ELF-1 (cell line): ENCODE results near the gene IGSF1.

Experiments used
- DNase-seq: peaks from one replicate; pipeline ENCODE4 v3.0.0-alpha.2; 2016; ENCODE audit warnings: low read depth, low spot score

IGSF1 gene

GRCh38 chrX:131273011-131273410, 16.1 kb downstream of the IGSF1 start:
- no peak for DNase-seq

- DNase-seq, result no peak
Observed at GRCh38 chrX:131271826-131272225, 17.3 kb downstream of the IGSF1 start.

GRCh38 chrX:131271274-131271673, 17.8 kb downstream of the IGSF1 start:
- DNase-seq, result no peak

GRCh38 chrX:131270080-131270479, 19.0 kb downstream of the IGSF1 start:
- DNase-seq, result no peak

- no peak for DNase-seq
Observed at GRCh38 chrX:131264665-131265064, 24.4 kb downstream of the IGSF1 start.

- DNase-seq, result no peak
Observed at GRCh38 chrX:131264053-131264452, 25.1 kb downstream of the IGSF1 start.

GRCh38 chrX:131262738-131263679, 26.1 kb downstream of the IGSF1 start:
- peak; percentile 85 for DNase-seq

- DNase-seq, result no peak
Observed at GRCh38 chrX:131262200-131262599, 26.9 kb downstream of the IGSF1 start.

- DNase-seq, result no peak
Observed at GRCh38 chrX:131257367-131257766, 31.7 kb downstream of the IGSF1 start.

GRCh38 chrX:131250984-131251738, 37.9 kb downstream of the IGSF1 start:
- peak; percentile 42 for DNase-seq

- DNase-seq, result no peak
Observed at GRCh38 chrX:131239057-131239456, 50.0 kb downstream of the IGSF1 start.

GRCh38 chrX:131237363-131237762, 51.7 kb downstream of the IGSF1 start:
- no peak for DNase-seq

GRCh38 chrX:131235768-131236545, 53.1 kb downstream of the IGSF1 start:
- DNase-seq, result no peak

- no peak for DNase-seq
Observed at GRCh38 chrX:131227608-131228007, 61.5 kb downstream of the IGSF1 start.

- DNase-seq, result no peak
Observed at GRCh38 chrX:131226591-131226990, 62.5 kb downstream of the IGSF1 start.

GRCh38 chrX:131225078-131225477, 64.0 kb downstream of the IGSF1 start:
- DNase-seq, result no peak
